ELR (cell line): ENCODE data around the gene KRTAP21-3.
"Not testable (repeated sequence)": the region's sequence is repeated elsewhere in the genome, so short reads cannot be mapped to it uniquely, and the experiment has no call there.

ENCODE experiments used
- DNase-seq: peaks from one replicate; pipeline ENCODE4 v3.0.0-alpha.2; 2015; ENCODE audit warnings: low read depth

Gene KRTAP21-3, protein sequence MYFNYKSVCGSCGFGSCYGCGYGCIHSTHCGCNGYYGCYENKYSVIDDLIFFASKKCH

GRCh38 chr21:30718239-30718909 is at the start of gene KRTAP21-3:
TSS of gene KRTAP21-3 (minus strand) at chr21:30718777. CDS start at chr21:30718759, 18 bp downstream.
- no peak for DNase-seq

GRCh38 chr21:30760776-30761175 is 42.2 kb upstream of the KRTAP21-3 start:
- DNase-seq: no peak

DNA sequence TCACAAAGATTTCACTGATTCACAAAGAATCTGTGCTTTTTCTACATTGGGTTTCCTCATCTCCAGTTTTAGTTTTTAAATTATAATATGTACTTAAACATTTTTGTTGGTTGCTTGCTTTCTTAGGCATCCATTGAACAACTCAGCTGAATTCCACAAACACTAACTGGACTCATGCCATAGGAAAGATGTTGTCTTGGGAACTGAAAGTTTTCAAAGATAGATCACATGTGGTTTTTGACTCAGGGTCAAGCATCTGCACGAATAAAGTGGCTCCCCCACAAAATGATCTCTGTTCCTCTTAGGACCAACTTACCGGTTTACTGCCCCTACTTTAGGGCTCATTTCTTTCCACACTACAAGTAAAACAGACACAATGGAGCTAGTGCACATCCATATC is 39.7 kb upstream of the KRTAP21-3 start:
- no peak for DNase-seq

DNA sequence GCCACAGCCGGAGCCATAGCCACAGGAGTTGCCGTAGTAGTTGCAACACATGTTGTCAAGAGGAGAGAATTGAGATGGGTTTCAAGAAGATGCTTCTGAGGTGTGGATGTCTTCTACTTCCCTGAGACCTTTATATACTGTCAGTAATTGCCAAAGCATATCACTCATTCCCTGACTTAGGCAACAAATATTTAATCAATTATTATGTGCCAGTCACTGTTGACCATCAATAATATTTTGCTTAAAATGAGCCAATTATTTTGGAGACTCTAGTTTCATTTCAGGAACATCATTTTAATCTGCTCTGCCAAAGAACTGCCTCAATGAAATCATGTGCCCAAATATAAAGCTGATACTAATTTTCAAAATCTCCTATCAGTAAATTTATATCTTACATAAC is 36.8 kb upstream of the KRTAP21-3 start, which contains the start of gene KRTAP21-1:
KRTAP21-1 (minus strand) TSS at position 101 of the 400 bp plus-strand sequence; CDS start at position 51, 50 bp downstream.
- not testable (repeated sequence) for DNase-seq

DNA sequence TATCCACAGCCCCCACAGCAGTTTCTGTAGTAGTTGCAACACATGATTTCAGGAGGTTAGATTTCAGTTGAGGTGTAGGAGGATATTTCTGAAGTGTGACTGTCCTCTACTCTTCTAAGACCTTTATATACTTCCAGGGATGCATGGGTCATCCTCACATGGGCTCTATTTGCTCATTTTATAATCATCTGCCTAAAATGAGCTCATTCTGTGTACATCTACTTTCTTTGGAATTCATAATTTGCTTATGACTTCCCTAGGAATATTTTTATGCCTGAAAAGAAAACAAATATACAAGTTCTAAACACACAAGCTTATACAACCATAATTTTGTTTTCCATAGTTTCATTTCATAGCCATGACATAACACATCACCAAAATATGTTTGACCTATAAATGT is 28.6 kb upstream of the KRTAP21-3 start, which contains the start of gene KRTAP21-2:
KRTAP21-2 (minus strand) TSS at position 101 of the 400 bp plus-strand sequence; CDS start at position 44, 57 bp downstream.
- DNase-seq: no peak

DNA sequence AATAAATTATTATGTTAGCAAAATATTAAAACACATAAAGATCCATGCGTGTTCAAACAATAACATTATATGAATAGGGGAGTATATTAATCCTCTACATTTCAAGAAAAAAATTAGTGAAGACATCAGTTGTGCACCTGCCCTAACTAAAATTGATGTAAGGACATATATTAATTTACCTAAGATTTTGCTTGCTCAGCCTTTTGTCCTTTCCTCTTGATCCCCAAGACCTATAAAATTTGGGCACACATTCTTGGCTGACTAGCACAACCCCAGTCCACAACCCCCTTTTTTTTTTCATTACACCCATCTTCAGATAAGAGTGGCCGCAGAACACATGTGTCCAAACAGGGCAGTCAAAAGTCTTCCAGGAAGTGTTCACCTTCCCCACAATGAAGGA is 21.9 kb upstream of the KRTAP21-3 start:
- no peak for DNase-seq

DNA sequence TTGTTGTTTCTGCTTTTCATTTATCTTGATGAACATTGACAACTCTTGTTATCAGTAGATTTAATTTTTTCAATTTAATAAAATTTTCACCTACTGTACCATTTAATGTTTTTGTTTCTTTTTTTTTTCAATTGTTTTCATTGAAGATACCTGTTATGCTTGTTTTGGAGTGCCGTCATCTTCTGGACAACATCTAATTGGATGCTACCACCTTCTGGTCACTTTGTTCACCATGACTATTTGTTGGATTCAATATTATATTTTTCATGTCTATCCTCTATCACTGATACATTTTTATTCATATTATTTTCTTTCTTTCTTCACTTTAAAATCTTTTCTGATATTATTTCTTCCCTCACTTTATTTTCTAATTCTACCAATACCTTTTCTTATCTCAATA is 14.4 kb upstream of the KRTAP21-3 start:
- DNase-seq: no peak

- no peak for DNase-seq
These were observed 8.1 kb upstream of the KRTAP21-3 start for GRCh38 chr21:30726726-30727125.

DNA sequence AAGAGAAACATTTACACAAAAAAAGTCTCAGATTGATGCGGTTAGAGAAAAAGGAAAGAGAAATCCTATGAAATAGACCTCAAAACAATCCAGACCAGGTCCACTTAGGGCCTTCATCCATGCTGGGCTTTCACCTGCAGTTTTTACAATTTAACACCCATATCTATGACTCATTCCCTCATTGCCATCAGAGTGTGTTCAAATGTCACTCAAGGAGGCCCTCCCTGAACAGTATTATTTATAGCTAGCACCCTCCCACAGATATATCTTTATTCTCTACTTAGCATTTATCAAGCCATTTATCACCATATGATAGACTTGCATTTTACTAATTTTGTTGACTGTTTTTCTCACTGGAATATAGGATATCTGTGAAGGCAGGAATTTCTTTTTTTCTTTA is 824 bp upstream of the KRTAP21-3 start:
- DNase-seq: no peak

DNA sequence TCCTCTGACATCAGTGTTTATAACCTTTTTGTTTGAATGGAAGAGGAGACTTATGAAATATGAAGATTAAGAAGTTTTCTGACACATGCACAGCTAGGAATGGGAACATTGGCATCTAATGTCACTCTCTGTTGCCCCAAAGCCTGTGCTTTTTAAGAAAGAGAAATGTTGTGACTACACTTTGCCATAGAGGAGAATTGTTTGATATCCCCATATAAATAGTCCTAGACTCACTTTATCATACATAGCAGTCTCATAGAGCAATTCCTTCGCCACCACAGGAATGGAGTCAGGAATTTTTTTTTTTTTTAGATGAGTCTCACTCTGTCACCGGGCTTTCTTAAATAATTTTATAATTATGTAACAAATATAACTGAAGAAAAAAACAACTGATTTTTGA is 1.5 kb downstream of the KRTAP21-3 start:
- DNase-seq: no peak

DNA sequence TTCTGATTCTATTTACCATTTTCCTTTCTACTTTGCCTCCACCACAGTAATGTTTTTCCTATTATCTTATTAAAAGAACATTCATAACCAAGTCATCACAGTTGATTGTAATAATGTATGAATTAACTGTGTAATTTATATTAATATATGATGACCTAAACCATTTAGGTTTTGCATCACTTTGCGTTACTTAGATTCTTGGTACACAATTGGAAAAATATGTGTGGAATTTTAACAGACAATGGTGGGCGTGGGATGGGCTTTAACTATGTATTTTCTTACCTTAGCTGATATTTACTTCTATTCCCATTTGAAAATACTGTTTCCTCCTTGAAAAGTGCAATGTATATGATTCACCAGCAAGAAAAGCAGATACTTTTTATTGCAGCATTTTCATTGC is 3.6 kb downstream of the KRTAP21-3 start:
- no peak for DNase-seq

- DNase-seq: no peak
These were observed 4.1 kb downstream of the KRTAP21-3 start for GRCh38 chr21:30714456-30714855.

DNA sequence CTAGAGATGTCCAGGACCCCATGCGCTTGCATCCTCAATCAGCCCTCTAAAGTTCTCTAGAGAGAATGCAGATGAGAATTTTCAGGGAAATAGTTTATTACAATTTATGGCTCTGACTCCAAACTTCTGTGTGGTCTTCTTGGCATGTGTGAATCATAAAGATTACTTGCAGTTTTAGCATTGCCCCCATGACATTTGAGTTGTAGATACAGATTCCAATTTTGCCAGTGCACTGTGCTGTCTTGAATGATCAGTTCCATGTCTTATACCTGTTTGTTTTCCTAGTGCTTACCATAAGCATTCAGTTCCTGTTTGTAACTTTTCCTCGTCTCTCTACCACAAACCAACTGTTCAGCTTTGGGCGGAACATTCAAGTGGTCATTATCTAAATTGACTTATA is 4.8 kb downstream of the KRTAP21-3 start:
- DNase-seq: no peak

DNA sequence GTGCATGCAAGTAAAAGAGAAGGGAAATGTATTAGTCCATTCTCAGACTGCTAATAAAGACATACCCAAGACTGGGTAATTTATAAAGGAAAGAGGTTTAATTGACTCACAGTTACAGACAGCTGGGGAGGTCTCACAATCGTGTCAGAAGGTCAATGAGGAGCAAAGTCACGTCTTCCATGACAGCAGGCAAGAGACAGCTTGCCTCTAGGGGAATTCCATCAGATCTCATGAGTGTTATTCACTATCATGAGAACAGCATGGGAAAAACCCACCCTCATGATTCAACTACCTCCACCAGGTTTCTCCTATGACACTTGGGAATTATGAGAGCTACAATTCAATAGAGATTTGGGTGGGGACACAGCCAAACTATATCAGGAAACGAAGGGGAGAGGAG is 8.1 kb downstream of the KRTAP21-3 start:
- DNase-seq: no peak

GRCh38 chr21:30707409-30707808 is 11.2 kb downstream of the KRTAP21-3 start:
- DNase-seq: no peak

GRCh38 chr21:30695956-30696355 is 22.6 kb downstream of the KRTAP21-3 start:
- DNase-seq: no peak

GRCh38 chr21:30689822-30690221 is 28.8 kb downstream of the KRTAP21-3 start:
- no peak for DNase-seq

- no peak for DNase-seq
These were observed 34.1 kb downstream of the KRTAP21-3 start for GRCh38 chr21:30684506-30684905.

- no peak for DNase-seq
These were observed 38.0 kb downstream of the KRTAP21-3 start for GRCh38 chr21:30680586-30680985.

DNA sequence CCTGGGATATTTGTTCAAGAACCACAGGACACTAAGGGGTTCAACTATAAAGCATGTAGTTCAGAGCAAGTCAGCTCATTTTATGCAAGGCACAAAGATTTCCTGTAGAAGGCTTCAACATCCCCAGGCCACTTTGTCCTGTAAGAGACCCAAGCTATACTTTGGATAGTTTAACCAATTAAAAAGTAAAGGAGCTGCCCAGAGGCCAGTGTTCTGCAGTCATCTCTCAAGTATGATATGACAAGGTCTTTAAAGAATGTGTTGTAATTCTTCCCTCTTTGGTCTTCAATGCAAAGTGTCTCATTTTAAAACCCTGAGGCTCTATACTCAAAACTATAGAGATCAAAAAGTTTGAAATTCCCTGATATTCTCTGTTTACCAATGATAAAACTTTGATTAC is 41.8 kb downstream of the KRTAP21-3 start:
- no peak for DNase-seq

DNA sequence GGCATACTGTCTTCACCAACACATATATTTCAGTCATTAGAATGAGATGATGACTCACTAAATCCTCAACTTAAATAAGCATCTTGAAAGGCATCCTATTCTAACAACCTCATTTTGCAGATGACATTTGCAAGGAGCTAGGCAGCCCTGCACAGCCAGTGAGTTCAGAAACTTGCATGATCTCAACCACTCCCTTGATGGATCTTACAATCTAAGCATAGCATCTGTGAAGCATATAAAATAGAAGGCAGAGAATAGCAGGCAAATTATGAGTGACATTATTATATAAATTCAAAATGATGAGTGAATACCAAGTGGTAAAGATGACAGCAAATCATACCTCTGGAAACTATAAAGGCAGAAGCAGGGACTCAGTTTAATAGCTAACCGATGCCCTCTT is 44.3 kb downstream of the KRTAP21-3 start:
- DNase-seq: no peak

DNA sequence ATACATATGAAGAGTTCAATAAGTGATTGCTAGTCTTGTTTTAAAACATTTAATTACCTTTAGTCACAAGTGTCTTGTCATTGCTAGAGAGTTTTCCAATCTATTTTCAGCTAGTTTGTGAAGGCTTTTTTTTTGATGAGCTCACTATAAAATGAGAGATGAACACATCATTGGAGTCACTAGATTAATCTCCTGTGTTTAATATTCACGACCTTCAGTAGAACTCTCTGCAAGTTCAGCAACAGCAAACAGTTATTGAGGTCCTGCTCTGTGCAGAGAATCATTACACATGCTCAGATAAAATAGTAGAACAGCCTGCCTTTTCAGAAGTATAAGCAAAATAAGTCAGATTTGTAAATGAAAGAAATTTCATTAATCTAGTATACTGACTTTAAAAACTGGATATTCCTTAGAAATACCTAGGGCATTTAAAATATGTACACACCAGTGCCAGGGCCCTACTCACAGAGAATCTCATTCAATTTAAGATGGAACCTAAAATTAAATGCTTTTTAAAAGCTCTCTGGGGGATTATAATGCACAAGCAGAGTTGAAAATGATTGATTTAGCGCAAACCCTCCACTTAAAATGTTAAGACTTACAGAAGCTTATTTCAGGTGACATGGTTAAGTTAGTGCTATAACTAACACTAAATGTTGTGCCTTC is 45.5 kb downstream of the KRTAP21-3 start:
- no peak for DNase-seq

GRCh38 chr21:30668776-30669175 is 49.8 kb downstream of the KRTAP21-3 start:
- DNase-seq: no peak
